GM21367 (cell line): ENCODE results near the gene GPRIN1.
"Not testable (repeated sequence)": the region's sequence is repeated elsewhere in the genome, so short reads cannot be mapped to it uniquely, and the experiment has no call there.

Experiments
- ATAC-seq: cut with Tn5 transposase; IDR thresholded peaks from one replicate; pipeline ENCODE4 v1.9.1; 2021; ENCODE audit not compliant: unreplicated experiment

The GPRIN1 gene

GRCh38 chr5:176599749-176600430 is 10.1 kb downstream of the GPRIN1 start:
- not testable (repeated sequence) for ATAC-seq

GRCh38 chr5:176597417-176598389 is 12.3 kb downstream of the GPRIN1 start:
- ATAC-seq, result no peak

- peak; percentile 65 for ATAC-seq
Observed at GRCh38 chr5:176596689-176597416, 13.1 kb downstream of the GPRIN1 start.

GRCh38 chr5:176596069-176596644 is 13.8 kb downstream of the GPRIN1 start:
- ATAC-seq, result no peak

GRCh38 chr5:176595386-176595943 is 14.5 kb downstream of the GPRIN1 start:
- no peak for ATAC-seq

GRCh38 chr5:176594554-176594953 is 15.4 kb downstream of the GPRIN1 start:
- ATAC-seq, result no peak

- ATAC-seq, result no peak
Observed at GRCh38 chr5:176593273-176593869, 16.6 kb downstream of the GPRIN1 start.

- no peak for ATAC-seq
Observed at GRCh38 chr5:176592573-176592972, 17.4 kb downstream of the GPRIN1 start.

- not testable (repeated sequence) for ATAC-seq
Observed at GRCh38 chr5:176591667-176592066, 18.3 kb downstream of the GPRIN1 start.

- no peak for ATAC-seq
Observed at GRCh38 chr5:176590035-176590717, 19.8 kb downstream of the GPRIN1 start.

- ATAC-seq, result no peak
Observed at GRCh38 chr5:176589039-176589769, 20.8 kb downstream of the GPRIN1 start.

GRCh38 chr5:176588297-176588696 is 21.7 kb downstream of the GPRIN1 start:
- ATAC-seq, result no peak

- ATAC-seq, result no peak
Observed at GRCh38 chr5:176587398-176587797, 22.6 kb downstream of the GPRIN1 start.

- ATAC-seq, result no peak
Observed at GRCh38 chr5:176583076-176583475, 26.9 kb downstream of the GPRIN1 start.

- no peak for ATAC-seq
Observed at GRCh38 chr5:176581361-176581760, 28.6 kb downstream of the GPRIN1 start.

GRCh38 chr5:176579323-176579722 is 30.6 kb downstream of the GPRIN1 start:
- ATAC-seq, result no peak

GRCh38 chr5:176578391-176578808 is 31.6 kb downstream of the GPRIN1 start:
- ATAC-seq, result no peak

GRCh38 chr5:176577312-176578176 is 32.4 kb downstream of the GPRIN1 start:
- no peak for ATAC-seq
